K562 treated with DMSO at 1 percent for 48 hours (cell line): ENCODE data around the gene ARFGEF2. TPM values are rescaled to one million over a fixed set of nuclear protein-coding genes. Genes with fewer than 3 reads are reported as not detected.

ENCODE experiments used
- total RNA-seq: library from RNA; unstranded; fragments of 300-600 nt; gene quantifications from 2 replicates; pipeline ENCODE4 v1.2.3, GENCODE V29; 2022; ENCODE audit warnings: low replicate concordance; ENCODE audit errors: extremely low read depth

ARFGEF2 gene
- total RNA-seq: not detected in 2 replicates

DNA sequence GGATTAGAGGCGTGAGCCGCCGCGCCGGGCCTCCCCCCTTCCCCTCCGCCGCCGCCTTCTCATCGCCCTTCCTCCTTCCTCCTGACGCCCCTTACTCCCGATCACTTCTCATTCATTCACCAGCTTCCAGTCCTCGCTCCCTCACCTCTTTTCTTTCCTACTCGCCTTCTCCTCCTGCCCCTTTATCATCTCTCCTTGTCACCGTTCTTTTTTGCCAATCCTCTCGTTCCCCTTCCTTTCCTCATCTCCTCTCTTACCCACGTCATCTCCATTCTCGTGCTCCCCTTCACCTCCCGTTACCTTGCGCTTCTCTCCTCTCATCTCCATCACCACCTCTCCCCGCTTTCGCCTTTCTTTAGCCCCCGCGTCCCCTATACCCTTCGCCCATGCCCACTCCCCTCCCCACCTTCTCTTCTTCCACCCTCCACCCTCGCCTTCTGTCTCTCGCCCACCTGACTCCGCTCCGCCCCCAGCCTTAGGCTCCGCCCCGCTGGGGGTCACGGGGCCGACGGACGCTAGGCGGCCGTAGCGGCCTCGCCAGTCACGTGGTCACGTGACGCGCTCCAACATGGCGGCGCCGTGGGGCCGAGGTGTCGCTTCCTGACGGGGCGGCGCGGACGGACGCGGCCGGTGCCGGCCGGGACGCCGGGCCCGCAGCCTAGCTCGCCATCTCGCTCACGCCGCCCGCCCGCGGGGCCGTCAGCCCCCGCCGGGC, at the start of gene ARFGEF2:
Gene ARFGEF2, plus strand, starts transcription at position 544 of the 715 bp plus-strand sequence. CDS start 179 bp downstream, outside the sequence.

DNA sequence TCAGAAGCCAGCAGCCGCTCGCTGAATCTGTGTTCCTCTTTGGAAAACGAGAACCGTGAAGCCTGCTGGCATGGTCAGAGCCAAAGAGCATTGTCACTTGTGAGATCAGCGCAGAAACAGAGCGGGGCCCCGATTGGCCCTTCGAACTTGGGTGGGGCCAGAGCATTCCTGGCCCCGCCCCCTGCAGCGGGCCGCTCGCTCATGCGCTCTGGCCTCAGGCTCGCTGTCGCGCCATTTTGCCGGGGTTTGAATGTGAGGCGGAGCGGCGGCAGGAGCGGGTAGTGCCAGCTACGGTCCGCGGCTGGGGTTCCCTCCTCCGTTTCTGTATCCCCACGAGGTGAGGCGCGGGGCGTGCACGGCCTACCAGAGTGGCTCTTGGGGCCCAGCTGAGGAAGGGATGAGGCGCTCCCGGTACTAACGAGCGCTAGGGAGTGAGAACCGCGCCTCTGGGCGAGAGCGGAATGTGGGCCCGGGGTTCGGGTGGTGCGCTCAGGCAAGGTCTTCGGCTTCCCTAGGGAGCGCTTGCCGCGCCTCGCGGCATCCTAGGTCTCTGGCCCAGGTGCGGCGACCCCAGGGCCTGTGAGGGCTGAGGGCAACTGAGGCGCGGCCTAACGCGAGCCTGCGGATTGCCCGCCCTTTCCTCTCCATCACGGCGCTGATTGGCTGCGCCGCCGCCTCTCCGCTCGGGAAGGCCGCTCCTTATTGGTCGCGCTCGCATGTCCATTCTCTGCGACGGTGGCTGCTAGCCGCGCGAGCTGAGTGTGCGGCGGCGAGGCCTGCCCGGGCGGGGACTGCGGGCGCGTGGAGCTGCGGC, 124.8 kb downstream of the ARFGEF2 start, which contains the start of gene CSE1L:
Gene CSE1L, plus strand, starts transcription at position 226 of the 814 bp plus-strand sequence. CDS start 12,152 bp downstream, outside the sequence.

Other genes starting within 250 kb of the ARFGEF2 start
- not detected in 2 replicates for gene PREX1, start 93.7 kb upstream of the ARFGEF2 start, total RNA-seq
- not detected in 2 replicates for gene CSE1L, start 124.6 kb downstream of the ARFGEF2 start, total RNA-seq